Mucosa of stomach (tissue), 1 donor: ENCODE measurements around the gene PHF10.
"Not testable (repeated sequence)": the region's sequence is repeated elsewhere in the genome, so short reads cannot be mapped to it uniquely, and the experiment has no call there.

ENCODE experiments used
- H3K27me3 ChIP-seq: one replicate; pipeline ENCODE4 v1.7.0; 2013; ENCODE audit warnings: mild to moderate bottlenecking, low read length; ENCODE audit not compliant: control insufficient read depth, insufficient read depth
- H3K36me3 ChIP-seq: one replicate; pipeline ENCODE4 v1.7.0; 2013; ENCODE audit warnings: low read length; ENCODE audit not compliant: control insufficient read depth, insufficient read depth
- H3K4me1 ChIP-seq: one replicate; pipeline ENCODE4 v1.7.0; 2013; ENCODE audit warnings: mild to moderate bottlenecking, low read length; ENCODE audit not compliant: control insufficient read depth, insufficient read depth
- H3K4me3 ChIP-seq: one replicate; pipeline ENCODE4 v1.7.0; 2013; ENCODE audit warnings: low read length
- H3K9ac ChIP-seq: one replicate; pipeline ENCODE4 v1.7.0; 2013; ENCODE audit warnings: mild to moderate bottlenecking, low read length, moderate library complexity
- H3K9me3 ChIP-seq: one replicate; pipeline ENCODE4 v1.7.0; 2013; ENCODE audit warnings: mild to moderate bottlenecking, low read length, moderate library complexity; ENCODE audit not compliant: control insufficient read depth
- donor health status: Pancreatic carcinoma.

Gene PHF10

DNA sequence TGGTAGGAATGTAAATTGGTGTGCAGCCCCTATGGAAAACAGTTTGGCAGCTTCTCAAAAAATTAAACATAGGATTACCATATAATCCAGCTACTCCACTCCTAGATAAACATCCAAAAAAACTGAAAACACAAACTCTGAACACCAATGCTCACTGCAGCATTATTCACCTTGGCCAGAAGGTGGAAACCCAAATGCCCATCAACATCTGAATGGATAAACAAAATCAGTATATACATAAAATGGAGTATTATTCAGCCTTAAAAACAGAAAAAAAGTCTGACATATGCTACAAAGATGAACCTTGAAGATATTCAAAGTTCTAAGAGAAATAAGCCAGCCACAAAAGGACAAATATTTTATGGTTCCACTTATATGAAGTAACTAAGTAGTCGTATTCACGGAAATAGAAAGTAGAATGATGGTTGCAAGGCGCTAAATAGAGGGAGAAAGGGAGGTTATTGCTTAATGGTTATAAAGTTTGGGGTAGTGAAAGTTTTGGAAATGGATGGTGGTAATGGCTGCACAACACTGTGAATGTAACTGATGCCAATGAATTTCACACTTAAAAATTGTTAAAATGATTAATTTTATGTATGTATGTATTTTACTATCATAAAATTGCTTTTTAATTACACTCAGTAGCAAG is 4.0 kb downstream of the PHF10 start:
- Histone ChIP-seq H3K4me3 (no peak overlapping the region), H3K27me3 (no peaks in the 10 kb centered on the region), H3K9ac (no peak overlapping the region), H3K9me3 (no peaks in the 10 kb centered on the region), H3K36me3 (no peaks in the 10 kb centered on the region), H3K4me1 (peaks cover 6% of the 10 kb centered on the region)

DNA sequence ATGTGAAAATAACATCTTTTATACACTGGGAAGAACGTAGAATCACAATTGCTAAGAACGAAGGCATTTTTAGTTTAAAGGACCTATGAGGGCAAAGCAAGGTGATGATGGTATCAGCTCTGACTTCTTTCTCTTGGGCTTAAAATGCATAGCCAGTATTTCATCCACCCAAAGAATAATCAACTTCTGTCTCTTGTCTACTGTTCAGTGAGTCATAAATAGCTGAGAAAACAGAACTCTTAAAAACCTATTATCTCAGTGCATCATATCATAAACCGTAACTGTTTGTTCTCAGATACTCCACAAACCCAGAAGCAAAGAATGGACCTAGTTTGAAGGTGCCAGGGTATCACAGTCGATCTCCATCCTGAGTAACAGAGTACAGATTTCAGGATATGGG is 5.2 kb downstream of the PHF10 start:
- H3K9me3 ChIP-seq: no peaks in the 10 kb centered on the region
- no peaks in the 10 kb centered on the region for H3K4me1 ChIP-seq
- no peaks in the 10 kb centered on the region for H3K27me3 ChIP-seq
- peaks cover 4% of the 10 kb centered on the region for H3K36me3 ChIP-seq
- no peak overlapping the region for H3K4me3 ChIP-seq
- no peak overlapping the region for H3K9ac ChIP-seq

DNA sequence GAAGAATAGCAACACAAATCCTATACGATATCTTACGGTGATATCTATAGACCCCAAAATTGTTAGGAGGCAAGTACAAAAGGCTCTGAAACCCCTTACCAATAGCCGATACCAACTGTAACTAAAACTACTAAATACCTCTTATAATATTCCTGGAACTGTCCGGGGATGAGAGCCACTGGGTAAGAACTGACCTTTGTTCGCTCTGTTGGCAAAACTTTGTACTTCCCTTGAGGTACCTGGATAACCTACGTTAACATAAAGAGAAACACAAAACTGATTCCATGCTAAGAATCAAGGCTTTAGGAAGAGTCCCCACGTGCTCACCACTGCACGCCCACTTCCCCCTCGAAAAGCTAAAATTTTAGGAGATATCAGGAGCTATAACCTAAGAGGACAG is 9.7 kb downstream of the PHF10 start:
- no peak overlapping the region for H3K9ac ChIP-seq
- H3K36me3 ChIP-seq: peaks cover 7% of the 10 kb centered on the region
- H3K4me1 ChIP-seq: no peaks in the 10 kb centered on the region
- no peak overlapping the region for H3K4me3 ChIP-seq
- no peaks in the 10 kb centered on the region for H3K27me3 ChIP-seq
- H3K9me3 ChIP-seq: no peaks in the 10 kb centered on the region

DNA sequence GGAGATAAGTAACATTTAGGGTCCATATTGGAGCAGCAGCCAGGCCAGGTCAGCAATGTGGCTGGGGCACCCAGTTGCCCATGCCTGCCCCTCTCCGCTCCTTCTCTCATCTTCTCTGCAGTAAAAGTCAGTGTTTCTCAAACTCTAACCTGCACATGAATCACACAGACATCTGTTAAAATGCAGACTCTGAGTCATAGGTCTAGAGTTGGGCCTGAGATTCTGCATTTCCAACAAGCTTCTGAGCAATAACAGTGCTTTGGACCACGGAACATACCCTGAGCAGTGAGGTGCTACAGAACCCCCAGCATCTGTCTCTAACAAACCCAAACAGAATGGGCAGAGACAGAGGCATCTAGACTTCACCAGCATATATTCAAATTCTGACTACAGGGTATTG is 10.1 kb downstream of the PHF10 start:
- Histone ChIP-seq H3K4me1 (no peaks in the 10 kb centered on the region), H3K27me3 (no peaks in the 10 kb centered on the region), H3K9me3 (no peaks in the 10 kb centered on the region), H3K9ac (no peak overlapping the region), H3K4me3 (no peak overlapping the region), H3K36me3 (peaks cover 7% of the 10 kb centered on the region)

DNA sequence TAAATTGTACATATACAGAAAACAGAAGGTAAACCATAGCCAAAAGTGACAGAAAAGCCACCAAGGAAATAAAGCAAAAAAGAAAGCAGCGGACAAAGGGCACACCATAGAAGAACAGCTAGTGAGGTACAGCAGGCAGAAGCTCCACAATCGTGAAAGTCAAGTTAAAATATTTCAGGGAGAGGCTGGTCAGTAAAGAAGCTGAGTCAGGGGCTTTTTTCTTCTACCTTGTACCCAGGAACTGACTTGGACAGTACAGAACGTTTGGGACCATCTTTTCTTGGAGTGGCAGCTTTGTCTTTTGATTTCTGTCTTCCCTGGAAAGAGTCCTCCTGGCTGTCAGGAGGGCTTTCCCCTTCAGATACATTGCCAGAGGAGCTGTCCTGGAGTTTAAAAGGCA is 14.3 kb downstream of the PHF10 start:
- no peak overlapping the region for H3K4me3 ChIP-seq
- no peaks in the 10 kb centered on the region for H3K4me1 ChIP-seq
- H3K9me3 ChIP-seq: no peaks in the 10 kb centered on the region
- no peak overlapping the region for H3K9ac ChIP-seq
- H3K27me3 ChIP-seq: no peaks in the 10 kb centered on the region
- H3K36me3 ChIP-seq: peaks cover 7% of the 10 kb centered on the region

DNA sequence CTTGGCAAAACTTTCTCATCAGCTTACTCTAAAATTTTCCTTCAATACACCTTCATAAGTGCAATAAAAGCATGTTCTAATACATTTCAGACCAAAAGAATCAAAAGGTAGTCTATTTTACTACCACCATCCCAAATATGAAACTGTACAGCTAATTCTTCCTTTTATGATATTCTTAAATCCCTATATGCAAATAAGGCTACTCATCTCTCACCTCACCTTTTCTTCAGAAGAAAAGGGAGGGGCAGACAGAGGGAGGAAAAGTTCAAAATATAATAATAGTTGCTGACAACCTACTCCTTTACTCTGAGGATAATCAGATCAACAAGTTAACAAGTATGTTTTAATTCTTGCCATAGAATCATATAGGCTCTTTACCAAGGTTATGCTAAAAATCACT is 15.0 kb downstream of the PHF10 start:
- H3K9me3 ChIP-seq: no peaks in the 10 kb centered on the region
- no peak overlapping the region for H3K4me3 ChIP-seq
- H3K4me1 ChIP-seq: peaks cover under 1% of the 10 kb centered on the region
- no peaks in the 10 kb centered on the region for H3K27me3 ChIP-seq
- no peak overlapping the region for H3K9ac ChIP-seq
- peaks cover 5% of the 10 kb centered on the region for H3K36me3 ChIP-seq

DNA sequence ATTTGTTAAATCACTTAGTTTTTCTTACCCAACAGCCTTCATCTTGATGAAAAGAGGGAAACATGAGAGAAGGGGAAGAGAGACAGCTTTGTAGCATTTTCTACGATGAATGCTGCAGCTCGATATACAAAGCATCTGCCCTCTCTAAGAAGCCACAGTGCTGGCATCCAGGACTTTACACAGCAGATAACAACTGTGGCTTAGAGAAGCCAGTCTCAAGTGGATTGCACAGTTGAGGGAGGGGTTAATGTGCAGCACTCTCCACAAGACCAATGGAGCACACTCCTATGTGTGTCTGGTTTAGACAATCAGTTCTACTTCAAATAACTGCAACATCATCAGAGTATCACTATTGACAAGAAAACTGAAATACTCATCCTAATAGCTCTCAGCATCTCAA is 16.5 kb downstream of the PHF10 start:
- Histone ChIP-seq H3K9me3 (no peaks in the 10 kb centered on the region), H3K27me3 (no peaks in the 10 kb centered on the region), H3K4me1 (peaks cover 14% of the 10 kb centered on the region), H3K36me3 (no peaks in the 10 kb centered on the region), H3K9ac (no peak overlapping the region), H3K4me3 (no peak overlapping the region)

DNA sequence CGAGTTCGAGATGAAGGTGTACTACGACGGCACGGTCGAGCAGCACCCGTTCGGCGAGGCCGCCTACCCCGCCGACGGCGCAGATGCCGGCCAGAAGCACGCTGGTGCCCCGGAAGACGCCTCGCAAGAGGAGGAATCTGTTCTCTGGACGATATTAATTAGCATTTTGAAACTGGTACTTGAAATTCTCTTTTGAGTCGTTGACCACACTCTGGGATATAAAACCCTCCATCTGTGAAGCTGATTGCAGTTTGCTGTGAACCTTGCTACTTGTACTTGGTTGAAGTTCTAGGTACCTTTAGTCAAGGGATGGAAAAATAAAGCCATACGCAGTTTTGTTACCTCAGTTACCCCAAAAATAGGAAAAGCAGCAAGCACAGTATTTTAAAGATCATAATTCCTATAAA is 21.5 kb downstream of the PHF10 start:
- no peaks in the 10 kb centered on the region for H3K9me3 ChIP-seq
- peak overlapping the region; percentile 78 for H3K4me3 ChIP-seq
- peaks cover 22% of the 10 kb centered on the region for H3K4me1 ChIP-seq
- no peaks in the 10 kb centered on the region for H3K36me3 ChIP-seq
- no peaks in the 10 kb centered on the region for H3K27me3 ChIP-seq
- H3K9ac ChIP-seq: peak overlapping the region; percentile 92

DNA sequence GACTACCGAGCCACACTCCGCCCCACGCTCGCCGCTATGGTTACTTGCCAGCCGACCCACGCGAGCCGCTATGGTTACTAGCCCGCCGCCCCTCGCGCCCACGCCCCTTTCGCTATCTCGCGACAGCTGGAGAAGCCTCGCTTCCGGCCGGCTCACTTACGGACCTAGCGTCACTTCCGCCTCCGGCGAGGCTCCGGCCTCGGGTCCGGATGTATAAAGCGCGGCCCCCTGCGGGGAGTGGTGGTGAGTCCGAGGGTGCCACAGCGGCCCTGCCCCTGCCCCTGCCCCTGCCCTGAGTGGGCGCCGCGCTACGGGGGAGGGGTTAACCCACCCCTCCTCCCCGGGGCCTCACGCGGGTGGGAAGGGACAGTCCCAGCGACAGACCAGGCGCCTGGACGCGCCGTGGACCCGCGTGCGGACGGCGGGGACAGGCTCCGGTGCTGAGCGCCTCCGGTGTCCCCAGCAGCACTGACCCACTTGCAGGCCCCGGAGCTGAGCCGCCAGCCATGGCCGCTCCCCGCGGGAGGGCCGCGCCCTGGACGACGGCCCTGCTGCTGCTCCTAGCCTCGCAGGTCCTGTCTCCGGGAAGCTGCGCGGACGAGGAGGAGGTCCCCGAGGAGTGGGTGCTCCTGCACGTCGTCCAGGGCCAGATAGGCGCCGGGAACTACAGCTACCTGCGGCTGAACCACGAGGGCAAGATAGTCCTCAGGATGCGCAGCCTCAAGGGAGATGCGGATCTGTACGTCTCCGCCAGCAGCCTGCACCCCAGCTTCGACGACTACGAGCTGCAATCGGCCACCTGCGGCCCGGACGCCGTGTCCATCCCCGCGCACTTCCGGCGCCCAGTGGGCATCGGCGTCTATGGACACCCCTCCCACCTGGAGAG is 22.1 kb downstream of the PHF10 start, which contains the start of the genes C6orf120 and WDR27:
C6orf120 (plus strand) TSS at position 173 of the 886 bp plus-strand sequence; CDS start at position 507, 334 bp downstream.
WDR27 (minus strand) TSS at position 76 of the 886 bp plus-strand sequence. CDS start 13,024 bp downstream, outside the sequence.
- H3K9ac ChIP-seq: peak within 1 kb of the TSS; percentile 92
- H3K4me1 ChIP-seq: peaks cover 22% of the 10 kb centered on the region
- H3K36me3 ChIP-seq: no peaks in the 10 kb centered on the region
- no peaks in the 10 kb centered on the region for H3K9me3 ChIP-seq
- peak within 1 kb of the TSS; percentile 78 for H3K4me3 ChIP-seq
- H3K27me3 ChIP-seq: no peaks in the 10 kb centered on the region

DNA sequence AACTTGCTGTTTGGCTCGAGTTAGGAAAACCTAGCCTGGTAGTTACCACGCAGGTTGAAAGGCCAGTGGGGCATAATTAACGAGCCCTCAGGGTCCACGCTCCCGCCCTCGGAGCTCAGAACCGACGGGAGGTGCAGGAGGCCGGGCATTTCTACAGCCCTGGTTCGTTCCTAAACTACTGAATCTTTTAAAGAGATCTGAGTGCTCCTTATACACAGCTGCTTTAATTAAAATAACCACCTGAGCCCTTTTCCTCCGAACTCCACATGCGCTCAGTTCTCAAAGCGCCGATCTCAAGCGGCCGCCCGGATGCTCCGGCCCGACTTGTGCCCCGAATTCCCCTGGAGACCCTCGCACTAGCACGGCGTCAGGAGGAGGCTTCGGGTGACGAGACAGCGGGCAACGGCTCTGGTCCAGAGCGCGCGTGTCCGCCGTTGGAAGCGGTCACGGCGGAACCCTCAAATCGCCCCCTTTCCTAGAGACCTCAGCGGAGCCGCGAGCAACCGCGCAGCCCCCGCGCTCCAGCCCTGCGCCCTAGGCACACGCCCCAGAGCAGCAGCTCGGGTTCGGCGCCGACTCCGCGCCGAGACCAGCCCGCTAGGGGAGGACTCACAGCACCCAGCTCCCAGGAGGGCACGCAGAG is 22.9 kb downstream of the PHF10 start:
- H3K4me1 ChIP-seq: peaks cover 22% of the 10 kb centered on the region

DNA sequence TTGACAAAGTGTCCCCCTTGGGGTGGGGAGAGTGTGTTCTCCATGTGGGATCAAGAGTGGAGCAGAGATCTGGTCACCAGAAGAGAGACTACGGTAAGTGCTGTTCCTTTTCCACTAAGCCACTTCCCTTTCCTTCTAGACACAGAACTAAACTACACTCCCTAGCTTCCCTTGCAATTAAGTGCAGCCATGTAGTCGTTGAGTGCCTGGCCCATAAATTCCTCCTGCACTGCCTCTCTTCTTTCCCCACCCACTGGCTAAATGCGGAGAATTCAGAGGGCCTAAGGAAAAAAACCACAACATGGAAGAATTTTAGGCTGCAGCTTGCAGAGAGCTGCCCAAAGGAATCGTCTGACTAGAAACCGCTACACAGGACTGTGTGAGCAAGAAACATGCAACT is 24.0 kb downstream of the PHF10 start:
- Histone ChIP-seq H3K4me3 (no peak overlapping the region), H3K4me1 (peaks cover 22% of the 10 kb centered on the region)

More for the DNA sequence above, 22.9 kb downstream of the PHF10 start:
- no peaks in the 10 kb centered on the region for H3K27me3 ChIP-seq
- peak overlapping the region; percentile 78 for H3K4me3 ChIP-seq
- H3K9ac ChIP-seq: peak overlapping the region; percentile 92
- no peaks in the 10 kb centered on the region for H3K9me3 ChIP-seq
- no peaks in the 10 kb centered on the region for H3K36me3 ChIP-seq

DNA sequence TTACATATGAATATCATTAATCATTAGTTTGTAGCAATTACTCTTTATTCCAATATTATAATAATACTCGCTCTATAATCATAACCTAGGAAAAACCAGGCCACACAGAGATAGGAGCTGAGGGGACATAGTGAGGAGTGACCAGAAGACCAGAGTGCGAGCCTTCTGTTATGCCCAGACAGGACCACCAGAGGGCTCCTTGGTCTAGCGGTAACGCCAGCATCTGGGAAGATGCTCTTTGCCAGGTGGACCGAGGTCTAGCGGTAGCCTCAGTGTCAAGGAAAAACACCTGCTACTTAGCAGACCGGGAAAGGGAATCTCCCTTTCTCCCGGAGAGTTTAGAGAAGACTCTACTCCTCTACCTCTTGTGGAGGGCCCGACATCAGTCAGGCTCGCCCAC is 27.2 kb downstream of the PHF10 start:
- not testable (repeated sequence) for H3K4me3 ChIP-seq, H3K9me3 ChIP-seq, H3K9ac ChIP-seq, H3K36me3 ChIP-seq, H3K27me3 ChIP-seq
- peaks cover 16% of the 10 kb centered on the region for H3K4me1 ChIP-seq

More for the DNA sequence above, 24.0 kb downstream of the PHF10 start:
- no peaks in the 10 kb centered on the region for H3K36me3 ChIP-seq
- no peak overlapping the region for H3K9ac ChIP-seq
- H3K9me3 ChIP-seq: no peaks in the 10 kb centered on the region
- H3K27me3 ChIP-seq: no peaks in the 10 kb centered on the region
